Nephron (organoid): ENCODE measurements around the gene KRTAP20-1.

ENCODE experiments used
- H3K27ac Mint-ChIP-seq, 3 experiments: 2 replicates each; pipeline ENCODE4 v1.8.0; 2020; ENCODE audit warnings: mixed read lengths in 3 of 3, mild to moderate bottlenecking in 2 of 3, moderate library complexity in 1 of 3
- H3K27me3 Mint-ChIP-seq: 2 replicates; pipeline ENCODE4 v1.8.0; 2021; ENCODE audit warnings: low read depth, mild to moderate bottlenecking, moderate library complexity, mixed read lengths
- H3K36me3 Mint-ChIP-seq: 2 replicates; pipeline ENCODE4 v1.8.0; 2020; ENCODE audit warnings: low read depth, mixed read lengths
- H3K4me1 Mint-ChIP-seq: 2 replicates; pipeline ENCODE4 v1.8.0; 2020; ENCODE audit warnings: mixed read lengths
- H3K4me3 Mint-ChIP-seq, 3 experiments: 2 replicates each; pipeline ENCODE4 v1.8.0; 2020; ENCODE audit warnings: mild to moderate bottlenecking in 3 of 3, mixed read lengths in 3 of 3, moderate library complexity in 2 of 3
- H3K9me3 Mint-ChIP-seq: 2 replicates; pipeline ENCODE4 v1.8.0; 2020; ENCODE audit warnings: mixed read lengths
- TF ChIP-seq, protein P1 (sequence below), 3 experiments: fragments of 200-600 bp; sonication (generic); IDR thresholded peaks; one replicate each; pipeline ENCODE4 v1.5.0; 2021; ENCODE audit warnings: antibody characterized with exemption in 3 of 3; ENCODE audit not compliant: unreplicated experiment in 3 of 3

The KRTAP20-1 gene

DNA sequence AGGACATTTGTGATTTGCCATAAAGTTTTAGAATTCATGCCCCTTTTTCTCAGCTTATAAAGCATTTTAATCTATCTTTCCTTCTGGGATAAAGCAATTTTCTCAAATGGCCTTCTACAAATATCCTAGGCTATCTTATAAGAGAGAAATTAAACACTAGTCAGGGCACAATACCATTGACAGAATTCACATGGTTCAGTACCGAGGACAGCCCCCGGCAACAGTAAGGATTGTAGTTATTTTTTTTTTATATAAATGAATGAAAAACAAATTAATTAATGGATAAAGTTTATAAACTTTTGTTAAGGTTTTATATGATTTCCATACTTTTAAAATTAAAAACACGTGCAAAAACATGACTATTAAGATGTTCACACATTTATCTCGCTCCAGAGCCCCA lies 11.9 kb downstream of the KRTAP20-1 start:
- Mint-ChIP-seq H3K9me3 (peaks cover 2% of the 10 kb centered on the region), H3K36me3 (no peaks in the 10 kb centered on the region), H3K27ac (no peak overlapping the region), H3K4me3 (no peak overlapping the region), H3K4me1 (no peaks in the 10 kb centered on the region), H3K27me3 (no peaks in the 10 kb centered on the region)
- TF ChIP-seq, protein P1, sequence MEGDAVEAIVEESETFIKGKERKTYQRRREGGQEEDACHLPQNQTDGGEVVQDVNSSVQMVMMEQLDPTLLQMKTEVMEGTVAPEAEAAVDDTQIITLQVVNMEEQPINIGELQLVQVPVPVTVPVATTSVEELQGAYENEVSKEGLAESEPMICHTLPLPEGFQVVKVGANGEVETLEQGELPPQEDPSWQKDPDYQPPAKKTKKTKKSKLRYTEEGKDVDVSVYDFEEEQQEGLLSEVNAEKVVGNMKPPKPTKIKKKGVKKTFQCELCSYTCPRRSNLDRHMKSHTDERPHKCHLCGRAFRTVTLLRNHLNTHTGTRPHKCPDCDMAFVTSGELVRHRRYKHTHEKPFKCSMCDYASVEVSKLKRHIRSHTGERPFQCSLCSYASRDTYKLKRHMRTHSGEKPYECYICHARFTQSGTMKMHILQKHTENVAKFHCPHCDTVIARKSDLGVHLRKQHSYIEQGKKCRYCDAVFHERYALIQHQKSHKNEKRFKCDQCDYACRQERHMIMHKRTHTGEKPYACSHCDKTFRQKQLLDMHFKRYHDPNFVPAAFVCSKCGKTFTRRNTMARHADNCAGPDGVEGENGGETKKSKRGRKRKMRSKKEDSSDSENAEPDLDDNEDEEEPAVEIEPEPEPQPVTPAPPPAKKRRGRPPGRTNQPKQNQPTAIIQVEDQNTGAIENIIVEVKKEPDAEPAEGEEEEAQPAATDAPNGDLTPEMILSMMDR (IDR thresholded peaks at IDR 0.05; ENCODE audit: unreplicated experiment in 3 of 3), result no peak

GRCh38 chr21:30629200-30629599 lies 13.0 kb downstream of the KRTAP20-1 start:
- Mint-ChIP-seq H3K4me1 (no peaks in the 10 kb centered on the region), H3K9me3 (peaks cover 2% of the 10 kb centered on the region), H3K27ac (no peak overlapping the region), H3K27me3 (no peaks in the 10 kb centered on the region), H3K36me3 (no peaks in the 10 kb centered on the region), H3K4me3 (no peak overlapping the region)
- TF ChIP-seq, protein P1 (IDR thresholded peaks at IDR 0.05; ENCODE audit: unreplicated experiment in 3 of 3), result no peak

- TF ChIP-seq, protein P1 (IDR thresholded peaks at IDR 0.05; ENCODE audit: unreplicated experiment in 3 of 3), result no peak
- H3K4me1 Mint-ChIP-seq, result no peaks in the 10 kb centered on the region
- H3K27ac Mint-ChIP-seq, result no peak within 1 kb of the TSS
- no peaks in the 10 kb centered on the region for H3K27me3 Mint-ChIP-seq
- H3K36me3 Mint-ChIP-seq, result no peaks in the 10 kb centered on the region
- no peaks in the 10 kb centered on the region for H3K9me3 Mint-ChIP-seq
- H3K4me3 Mint-ChIP-seq, result no peak within 1 kb of the TSS
These were observed 18.7 kb downstream of the KRTAP20-1 start, which contains the start of gene KRTAP20-2 for GRCh38 chr21:30634906-30635305. Gene KRTAP20-2 (plus strand): TSS chr21:30635206. CDS start chr21:30635264, 58 bp downstream.

GRCh38 chr21:30638686-30639085 lies 22.5 kb downstream of the KRTAP20-1 start:
- Mint-ChIP-seq H3K4me3 (no peak overlapping the region), H3K27me3 (no peaks in the 10 kb centered on the region), H3K36me3 (no peaks in the 10 kb centered on the region), H3K27ac (no peak overlapping the region), H3K9me3 (no peaks in the 10 kb centered on the region), H3K4me1 (no peaks in the 10 kb centered on the region)
- TF ChIP-seq, protein P1 (IDR thresholded peaks at IDR 0.05; ENCODE audit: unreplicated experiment in 3 of 3), result no peak

- Mint-ChIP-seq H3K36me3 (no peaks in the 10 kb centered on the region), H3K27me3 (no peaks in the 10 kb centered on the region)
These were observed 26.3 kb downstream of the KRTAP20-1 start, which contains the start of gene KRTAP20-3 for GRCh38 chr21:30642564-30642963. Gene KRTAP20-3 (plus strand): TSS chr21:30642864.

DNA sequence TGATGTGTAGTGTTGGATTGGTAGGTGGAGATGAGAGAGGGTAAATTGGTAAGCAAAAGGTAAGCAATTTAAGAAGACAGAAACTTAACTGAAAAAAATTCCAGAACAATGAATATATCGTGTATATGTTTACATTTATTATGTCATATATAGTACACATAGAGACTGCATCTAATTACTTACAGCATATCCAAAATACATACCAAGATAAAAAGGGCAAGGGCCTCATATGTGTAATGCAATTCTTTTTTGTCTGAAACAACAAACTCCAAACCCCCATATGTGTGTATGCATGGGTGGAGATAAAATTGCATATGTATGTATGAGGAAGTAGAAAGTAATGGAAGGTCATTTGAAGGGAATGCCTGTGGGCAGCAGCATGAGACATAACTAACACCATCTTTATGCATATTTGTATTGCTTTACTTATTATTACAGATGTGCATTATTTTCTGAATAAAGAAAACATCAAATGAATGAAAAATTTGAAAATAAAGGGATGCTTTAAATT lies 30.7 kb downstream of the KRTAP20-1 start:
- H3K27me3 Mint-ChIP-seq, result no peaks in the 10 kb centered on the region
- no peak overlapping the region for H3K27ac Mint-ChIP-seq

More at GRCh38 chr21:30642564-30642963, 26.3 kb downstream of the KRTAP20-1 start, which contains the start of gene KRTAP20-3:
- TF ChIP-seq, protein P1 (IDR thresholded peaks at IDR 0.05; ENCODE audit: unreplicated experiment in 3 of 3), result no peak
- H3K9me3 Mint-ChIP-seq, result no peaks in the 10 kb centered on the region
- H3K4me1 Mint-ChIP-seq, result no peaks in the 10 kb centered on the region
- no peak within 1 kb of the TSS for H3K27ac Mint-ChIP-seq
- no peak within 1 kb of the TSS for H3K4me3 Mint-ChIP-seq

More for the DNA sequence above, 30.7 kb downstream of the KRTAP20-1 start:
- TF ChIP-seq, protein P1 (IDR thresholded peaks at IDR 0.05; ENCODE audit: unreplicated experiment in 3 of 3), result no peak
- H3K4me3 Mint-ChIP-seq, result no peak overlapping the region
- H3K36me3 Mint-ChIP-seq, result no peaks in the 10 kb centered on the region
- H3K4me1 Mint-ChIP-seq, result no peaks in the 10 kb centered on the region
- H3K9me3 Mint-ChIP-seq, result no peaks in the 10 kb centered on the region
